ENCODE results near the gene LILRB3.

- TF ChIP-seq CTCF (IDR thresholded peaks at IDR 0.05) (no peak), POLR2A (IDR thresholded peaks at IDR 0.05) (no peak)
Measured at GRCh38 chr19:54188215-54188871, 34.5 kb downstream of the LILRB3 start.
